ENCODE results near the gene PAPPA.

The PAPPA gene, protein sequence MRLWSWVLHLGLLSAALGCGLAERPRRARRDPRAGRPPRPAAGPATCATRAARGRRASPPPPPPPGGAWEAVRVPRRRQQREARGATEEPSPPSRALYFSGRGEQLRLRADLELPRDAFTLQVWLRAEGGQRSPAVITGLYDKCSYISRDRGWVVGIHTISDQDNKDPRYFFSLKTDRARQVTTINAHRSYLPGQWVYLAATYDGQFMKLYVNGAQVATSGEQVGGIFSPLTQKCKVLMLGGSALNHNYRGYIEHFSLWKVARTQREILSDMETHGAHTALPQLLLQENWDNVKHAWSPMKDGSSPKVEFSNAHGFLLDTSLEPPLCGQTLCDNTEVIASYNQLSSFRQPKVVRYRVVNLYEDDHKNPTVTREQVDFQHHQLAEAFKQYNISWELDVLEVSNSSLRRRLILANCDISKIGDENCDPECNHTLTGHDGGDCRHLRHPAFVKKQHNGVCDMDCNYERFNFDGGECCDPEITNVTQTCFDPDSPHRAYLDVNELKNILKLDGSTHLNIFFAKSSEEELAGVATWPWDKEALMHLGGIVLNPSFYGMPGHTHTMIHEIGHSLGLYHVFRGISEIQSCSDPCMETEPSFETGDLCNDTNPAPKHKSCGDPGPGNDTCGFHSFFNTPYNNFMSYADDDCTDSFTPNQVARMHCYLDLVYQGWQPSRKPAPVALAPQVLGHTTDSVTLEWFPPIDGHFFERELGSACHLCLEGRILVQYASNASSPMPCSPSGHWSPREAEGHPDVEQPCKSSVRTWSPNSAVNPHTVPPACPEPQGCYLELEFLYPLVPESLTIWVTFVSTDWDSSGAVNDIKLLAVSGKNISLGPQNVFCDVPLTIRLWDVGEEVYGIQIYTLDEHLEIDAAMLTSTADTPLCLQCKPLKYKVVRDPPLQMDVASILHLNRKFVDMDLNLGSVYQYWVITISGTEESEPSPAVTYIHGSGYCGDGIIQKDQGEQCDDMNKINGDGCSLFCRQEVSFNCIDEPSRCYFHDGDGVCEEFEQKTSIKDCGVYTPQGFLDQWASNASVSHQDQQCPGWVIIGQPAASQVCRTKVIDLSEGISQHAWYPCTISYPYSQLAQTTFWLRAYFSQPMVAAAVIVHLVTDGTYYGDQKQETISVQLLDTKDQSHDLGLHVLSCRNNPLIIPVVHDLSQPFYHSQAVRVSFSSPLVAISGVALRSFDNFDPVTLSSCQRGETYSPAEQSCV (N-terminal part only)

DNA sequence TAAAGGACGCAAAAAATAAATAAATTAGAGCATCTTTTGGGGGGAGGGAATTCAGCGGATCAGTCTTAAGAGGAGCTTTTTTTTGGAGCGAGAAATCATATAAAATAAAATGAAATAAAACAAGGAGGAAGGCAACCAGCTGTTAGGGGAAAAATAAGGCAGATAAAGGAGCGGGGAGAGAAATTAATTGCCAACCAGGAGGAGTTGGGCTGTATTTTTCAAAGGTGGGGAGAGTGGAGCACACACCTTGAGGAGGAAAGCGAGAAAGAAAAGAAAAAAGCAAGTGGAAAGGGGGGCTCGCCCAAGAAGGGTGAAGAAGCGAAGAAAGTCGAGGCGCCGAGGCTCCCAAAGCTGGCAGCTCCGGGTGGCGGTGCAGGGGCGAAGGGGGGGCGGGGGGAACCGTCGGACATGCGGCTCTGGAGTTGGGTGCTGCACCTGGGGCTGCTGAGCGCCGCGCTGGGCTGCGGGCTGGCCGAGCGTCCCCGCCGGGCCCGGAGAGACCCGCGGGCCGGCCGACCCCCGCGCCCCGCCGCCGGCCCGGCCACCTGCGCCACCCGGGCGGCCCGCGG is at the start of gene PAPPA:
Gene PAPPA (plus strand): TSS at position 27 of the 569 bp plus-strand sequence. CDS start 382 bp downstream, at position 409.
- no peak for DNase-seq

DNA sequence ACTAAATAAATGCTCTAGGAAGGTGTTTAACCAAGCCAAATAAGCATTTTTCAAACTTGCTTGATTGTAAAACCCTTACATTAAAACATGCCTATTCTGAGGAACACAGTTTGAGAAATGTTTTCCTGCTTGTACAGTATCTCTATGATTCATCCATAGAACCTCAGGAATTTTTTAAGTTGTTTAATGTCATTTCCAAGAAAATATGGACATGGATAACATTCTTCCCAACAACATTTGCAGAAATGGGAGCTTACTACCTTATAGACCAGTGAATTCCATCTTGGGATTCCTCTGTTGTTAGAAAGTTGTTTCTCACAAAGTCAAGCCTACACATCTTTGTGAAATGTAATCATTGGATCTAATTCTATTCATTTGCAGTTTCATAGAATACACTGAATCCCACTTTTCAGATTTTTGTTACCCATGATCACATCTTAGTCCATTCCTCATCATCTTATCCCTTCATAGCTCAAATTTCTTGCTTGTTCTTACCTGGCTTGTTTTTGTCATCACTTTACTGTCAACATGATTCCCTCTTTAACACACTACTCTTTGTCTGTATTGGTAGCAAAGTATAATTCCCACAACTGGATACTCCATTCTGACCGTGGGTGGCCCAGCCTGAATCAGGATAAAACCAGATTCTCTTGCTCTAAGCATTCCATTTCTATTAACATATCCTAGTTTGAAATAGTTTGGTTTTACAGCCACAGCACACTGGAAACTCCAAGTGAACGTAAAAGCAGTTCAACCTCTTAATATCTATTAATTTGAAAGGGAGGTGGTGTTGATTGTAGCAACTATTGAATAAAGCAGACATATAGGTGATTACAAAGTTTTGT is 49.4 kb upstream of the PAPPA start:
- DNase-seq = no peak

- no peak for DNase-seq
These were observed 41.4 kb upstream of the PAPPA start for GRCh38 chr9:116112236-116112635.

- DNase-seq = no peak
These were observed 37.7 kb upstream of the PAPPA start for GRCh38 chr9:116115761-116116353.

DNA sequence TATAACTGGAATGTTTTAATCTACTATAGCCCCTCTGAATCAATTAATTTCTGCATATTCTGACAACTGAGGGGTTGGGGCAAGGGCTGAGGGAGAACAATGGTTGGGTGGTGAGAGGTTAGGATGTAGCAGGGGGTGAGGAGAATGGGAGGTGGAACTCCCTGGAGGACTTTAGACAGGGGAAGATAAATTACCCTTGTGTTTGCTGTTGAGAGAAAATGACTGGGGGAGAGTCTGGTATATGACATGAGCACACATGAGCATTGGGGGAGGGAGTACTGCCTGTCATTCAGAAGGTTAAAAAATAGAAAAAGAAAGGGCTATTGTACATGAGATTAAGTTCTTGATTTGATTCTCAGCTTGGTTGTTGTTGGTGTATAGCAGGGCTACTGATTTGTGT is 37.2 kb upstream of the PAPPA start:
- DNase-seq = no peak

GRCh38 chr9:116123171-116123570 is 30.4 kb upstream of the PAPPA start:
- no peak for DNase-seq

GRCh38 chr9:116124472-116125040 is 29.0 kb upstream of the PAPPA start:
- DNase-seq = no peak

GRCh38 chr9:116133163-116133562 is 20.4 kb upstream of the PAPPA start:
- DNase-seq = no peak

GRCh38 chr9:116134975-116135374 is 18.6 kb upstream of the PAPPA start:
- no peak for DNase-seq

DNA sequence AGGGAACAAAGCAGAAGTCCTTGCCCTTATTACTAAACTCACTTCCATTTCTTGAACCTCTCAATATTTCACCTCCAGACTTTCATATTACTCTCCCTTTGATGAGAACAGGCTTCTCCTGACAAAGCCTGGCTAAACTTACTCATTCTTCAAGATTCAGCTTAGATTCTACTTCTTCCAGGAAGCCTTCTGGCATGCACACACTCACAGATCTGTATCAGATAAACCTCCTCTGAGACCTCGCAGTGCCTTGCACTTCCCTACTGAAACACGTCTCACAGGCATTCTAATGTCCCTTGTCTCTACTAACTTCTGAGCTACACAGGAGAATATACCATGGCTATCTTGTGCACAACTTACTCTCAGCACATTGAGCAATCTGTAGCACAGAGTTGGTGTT is 16.6 kb upstream of the PAPPA start:
- DNase-seq = no peak

DNA sequence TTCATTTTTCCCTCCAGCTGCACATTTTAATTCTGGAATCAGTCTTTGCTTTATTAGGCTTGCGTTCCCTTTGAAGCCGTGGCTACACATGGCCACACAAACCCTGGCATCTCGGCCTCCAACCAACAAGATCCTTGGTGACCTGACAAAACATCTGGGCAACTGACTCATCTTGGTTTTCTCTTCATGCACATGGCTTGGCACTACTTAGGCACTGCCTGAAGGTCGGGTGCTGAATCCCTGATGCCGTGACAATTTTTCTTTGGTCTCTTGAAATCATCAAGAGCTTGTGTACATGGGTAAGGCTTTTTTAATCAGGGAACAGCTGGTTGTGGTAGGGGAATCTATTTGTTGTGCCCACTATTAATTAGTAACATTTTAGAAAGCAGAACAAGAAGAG is 16.0 kb upstream of the PAPPA start:
- no peak for DNase-seq

DNA sequence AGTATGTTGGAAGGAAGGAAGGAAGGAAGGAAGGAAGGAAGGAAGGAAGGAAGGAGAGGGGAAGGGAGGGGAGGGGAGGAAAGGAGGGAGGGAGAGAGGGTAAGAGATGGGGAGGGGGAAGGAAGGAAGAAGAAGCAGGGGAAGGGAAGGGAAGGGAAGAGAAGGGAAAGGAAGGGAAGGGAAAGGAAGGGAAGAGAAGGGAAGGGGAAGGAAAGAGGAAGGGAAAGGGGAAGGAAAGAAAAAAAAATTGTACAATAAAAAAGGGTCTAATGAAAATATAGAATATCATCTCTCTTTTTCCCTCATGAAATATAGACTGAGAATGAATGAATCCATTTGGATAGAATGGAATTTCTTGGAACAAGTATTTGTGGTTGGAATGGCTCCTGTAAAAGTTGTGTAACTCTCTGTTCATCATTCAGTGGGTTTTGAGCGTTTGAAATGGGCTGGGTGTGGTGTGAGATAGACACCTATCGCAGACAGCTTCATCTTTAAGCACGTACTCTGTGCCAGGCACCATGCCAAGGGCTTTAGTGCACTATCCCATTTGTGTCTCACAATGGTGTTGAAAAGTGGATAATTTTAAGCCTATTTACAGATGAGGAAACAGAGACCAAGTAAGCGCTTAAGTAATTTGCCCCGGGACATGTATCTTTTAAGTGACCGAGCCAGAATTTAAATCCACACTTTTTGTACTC is 11.6 kb upstream of the PAPPA start:
- no peak for DNase-seq

- DNase-seq = no peak
These were observed 10.7 kb upstream of the PAPPA start for GRCh38 chr9:116142706-116143492.

GRCh38 chr9:116144038-116144437 is 9.6 kb upstream of the PAPPA start:
- DNase-seq = no peak

DNA sequence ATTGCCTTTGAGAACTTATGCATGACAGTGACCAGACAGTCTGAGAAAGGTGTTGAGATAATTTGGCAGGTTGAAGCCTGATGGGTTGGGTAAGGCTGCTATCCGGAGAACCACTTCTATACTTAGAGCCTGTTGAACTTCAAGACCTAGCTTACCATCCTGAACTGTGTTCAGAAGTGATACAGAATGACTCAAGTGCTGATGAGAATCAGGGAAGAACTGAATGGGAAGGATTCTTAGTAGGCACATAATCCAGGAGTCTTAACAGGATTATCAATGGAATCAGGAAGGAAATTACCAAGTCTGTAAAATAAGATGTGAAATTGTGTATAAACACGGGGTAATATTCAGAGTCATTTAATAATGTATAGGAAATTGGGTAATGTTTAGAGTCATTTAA is 9.0 kb upstream of the PAPPA start:
- DNase-seq = no peak

DNA sequence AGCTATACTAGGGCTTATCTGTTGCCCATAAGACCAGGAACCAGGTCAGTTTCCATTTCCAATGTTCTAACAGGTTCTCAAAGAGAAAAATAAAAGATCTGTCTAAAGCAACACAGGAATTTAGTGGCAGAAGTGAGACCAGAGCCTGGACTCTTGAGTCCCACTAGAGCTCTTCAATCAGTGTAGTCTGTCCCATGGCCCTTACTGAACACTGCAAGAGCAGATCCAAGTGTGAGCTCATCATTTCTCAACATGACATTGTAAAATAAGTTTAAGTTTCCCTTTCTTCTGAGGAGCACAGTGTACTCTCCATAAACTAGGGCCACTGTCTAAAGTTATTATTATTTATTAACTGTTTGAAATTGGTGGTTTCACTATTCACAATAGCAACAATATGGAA is 8.6 kb upstream of the PAPPA start:
- no peak for DNase-seq

DNA sequence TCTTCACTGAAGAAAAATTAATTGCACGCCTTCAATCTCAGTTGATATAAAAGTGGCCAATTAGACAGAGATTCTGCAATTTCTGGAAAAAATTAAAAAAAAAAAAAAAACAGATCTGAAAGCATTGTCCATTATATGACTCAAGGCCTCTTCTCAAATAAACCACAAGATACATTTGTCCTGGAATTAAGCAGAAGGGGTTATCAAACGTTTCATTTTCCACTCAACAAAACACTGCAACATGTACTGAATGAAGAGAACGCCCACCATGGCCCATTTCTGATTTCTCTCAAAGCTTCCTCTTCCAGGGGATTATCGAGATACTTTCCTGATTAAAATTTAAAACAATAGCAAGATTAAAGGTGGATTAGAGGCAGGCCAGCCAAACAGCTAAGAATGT is 5.8 kb upstream of the PAPPA start:
- DNase-seq = no peak

- peak in 4 of 51 donors; percentile 1 to 12 (median 6) for DNase-seq
These were observed 3.7 kb upstream of the PAPPA start for GRCh38 chr9:116149844-116150243.
